ENCODE measurements around the gene ZNF318.
"Not testable (repeated sequence)": the region's sequence is repeated elsewhere in the genome, so short reads cannot be mapped to it uniquely, and the experiment has no call there.

DNA sequence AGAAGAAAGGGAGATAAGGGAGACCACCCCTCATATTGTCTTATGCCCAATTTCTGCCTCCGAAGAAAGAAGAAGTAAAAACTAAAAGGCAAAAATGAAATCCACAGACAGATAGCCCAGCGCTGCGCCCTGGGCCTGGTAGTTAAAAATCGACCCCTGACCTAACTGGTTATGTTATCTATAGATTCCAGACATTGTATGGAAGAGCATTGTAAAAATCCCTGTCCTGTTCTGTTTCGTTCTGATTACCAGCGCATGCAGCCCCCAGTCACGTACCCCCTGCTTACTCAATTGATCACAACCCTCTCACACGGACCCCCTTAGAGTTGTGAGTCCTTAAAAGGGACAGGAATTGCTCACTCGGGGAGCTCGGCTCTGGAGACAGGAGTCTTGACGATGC, 23.7 kb upstream of the ZNF318 start:
- not testable (repeated sequence) for TF ChIP-seq CTCF, POLR2A (IDR thresholded peaks at IDR 0.05)
